Measurements from ENCODE around the gene SEMA3C. TPM values are rescaled to one million over a fixed set of nuclear protein-coding genes. Genes with fewer than 3 reads are reported as not detected.

The SEMA3C gene
- total RNA-seq, 2 donors from 2014 or later = not detected

GRCh38 chr7:80733333-80733915 is 185.4 kb downstream of the SEMA3C start:
- Mint-ChIP-seq H3K27me3 (ENCODE audit: low read depth) (no peaks in the 10 kb centered on the region), H3K36me3 (ENCODE audit: insufficient read depth in 2 of 2) (no peaks in the 10 kb centered on the region), H3K4me3 (no peak overlapping the region), H3K27ac (no peak overlapping the region), H3K4me1 (ENCODE audit: low read depth) (no peaks in the 10 kb centered on the region), H3K9me3 (peaks cover 2 to 9% of the 10 kb centered on the region in 2 donors)
- ATAC-seq (replicated peaks in 1 of 2) = no peak
- DNase-seq = no peak

- H3K27me3 Mint-ChIP-seq (ENCODE audit: low read depth) = no peaks in the 10 kb centered on the region
- H3K36me3 Mint-ChIP-seq (ENCODE audit: insufficient read depth in 2 of 2) = no peaks in the 10 kb centered on the region
- H3K4me1 Mint-ChIP-seq (ENCODE audit: low read depth) = no peaks in the 10 kb centered on the region
- DNase-seq = no peak
- no peak overlapping the region for H3K4me3 Mint-ChIP-seq
- H3K9me3 Mint-ChIP-seq = peaks cover 2 to 8% of the 10 kb centered on the region in 2 donors
- no peak overlapping the region for H3K27ac Mint-ChIP-seq
- ATAC-seq (replicated peaks in 1 of 2) = no peak
Observed at GRCh38 chr7:80732630-80733029, 186.2 kb downstream of the SEMA3C start.

- no peaks in the 10 kb centered on the region for H3K27me3 Mint-ChIP-seq (ENCODE audit: low read depth)
- H3K4me3 Mint-ChIP-seq = no peak overlapping the region
- H3K4me1 Mint-ChIP-seq (ENCODE audit: low read depth) = no peaks in the 10 kb centered on the region
- DNase-seq = no peak
- H3K27ac Mint-ChIP-seq = no peak overlapping the region
- H3K9me3 Mint-ChIP-seq = peaks cover 2 to 8% of the 10 kb centered on the region in 2 donors
- H3K36me3 Mint-ChIP-seq (ENCODE audit: insufficient read depth in 2 of 2) = no peaks in the 10 kb centered on the region
- no peak for ATAC-seq (replicated peaks in 1 of 2)
Observed at GRCh38 chr7:80731281-80731680, 187.6 kb downstream of the SEMA3C start.

GRCh38 chr7:80729591-80730320 is 189.1 kb downstream of the SEMA3C start:
- no peak for DNase-seq
- H3K27ac Mint-ChIP-seq = no peak overlapping the region
- no peaks in the 10 kb centered on the region for H3K27me3 Mint-ChIP-seq (ENCODE audit: low read depth)
- H3K36me3 Mint-ChIP-seq (ENCODE audit: insufficient read depth in 2 of 2) = no peaks in the 10 kb centered on the region
- H3K4me1 Mint-ChIP-seq (ENCODE audit: low read depth) = no peaks in the 10 kb centered on the region
- no peak overlapping the region for H3K4me3 Mint-ChIP-seq
- H3K9me3 Mint-ChIP-seq = peaks cover 0 to 6% of the 10 kb centered on the region in 2 donors
- ATAC-seq (replicated peaks in 1 of 2) = no peak

GRCh38 chr7:80726666-80727065 is 192.2 kb downstream of the SEMA3C start:
- Mint-ChIP-seq H3K27me3 (ENCODE audit: low read depth) (no peaks in the 10 kb centered on the region), H3K27ac (no peak overlapping the region), H3K4me1 (ENCODE audit: low read depth) (no peaks in the 10 kb centered on the region), H3K4me3 (no peak overlapping the region), H3K36me3 (ENCODE audit: insufficient read depth in 2 of 2) (no peaks in the 10 kb centered on the region), H3K9me3 (peaks cover 0 to 4% of the 10 kb centered on the region in 2 donors)
- ATAC-seq (replicated peaks in 1 of 2) (no peak), DNase-seq (no peak)

GRCh38 chr7:80725181-80725611 is 193.7 kb downstream of the SEMA3C start:
- Mint-ChIP-seq H3K27ac (no peak overlapping the region), H3K4me1 (ENCODE audit: low read depth) (no peaks in the 10 kb centered on the region), H3K4me3 (no peak overlapping the region), H3K9me3 (no peaks in the 10 kb centered on the region), H3K36me3 (ENCODE audit: insufficient read depth in 2 of 2) (no peaks in the 10 kb centered on the region), H3K27me3 (ENCODE audit: low read depth) (no peaks in the 10 kb centered on the region)
- DNase-seq (no peak), ATAC-seq (replicated peaks in 1 of 2) (no peak)

- Mint-ChIP-seq H3K4me1 (ENCODE audit: low read depth) (no peaks in the 10 kb centered on the region), H3K36me3 (ENCODE audit: insufficient read depth in 2 of 2) (no peaks in the 10 kb centered on the region), H3K9me3 (no peaks in the 10 kb centered on the region), H3K4me3 (no peak overlapping the region), H3K27ac (no peak overlapping the region), H3K27me3 (ENCODE audit: low read depth) (no peaks in the 10 kb centered on the region)
- ATAC-seq (replicated peaks in 1 of 2) = no peak
- DNase-seq = no peak
Observed at GRCh38 chr7:80724249-80724871, 194.5 kb downstream of the SEMA3C start.

- no peak overlapping the region for H3K4me3 Mint-ChIP-seq
- H3K9me3 Mint-ChIP-seq = no peaks in the 10 kb centered on the region
- no peaks in the 10 kb centered on the region for H3K27me3 Mint-ChIP-seq (ENCODE audit: low read depth)
- H3K36me3 Mint-ChIP-seq (ENCODE audit: insufficient read depth in 2 of 2) = no peaks in the 10 kb centered on the region
- H3K4me1 Mint-ChIP-seq (ENCODE audit: low read depth) = no peaks in the 10 kb centered on the region
- ATAC-seq (replicated peaks in 1 of 2) (no peak), DNase-seq (no peak)
- no peak overlapping the region for H3K27ac Mint-ChIP-seq
Observed at GRCh38 chr7:80722616-80723195, 196.1 kb downstream of the SEMA3C start.

- no peak for ATAC-seq (replicated peaks in 1 of 2)
- no peak overlapping the region for H3K27ac Mint-ChIP-seq
- no peak overlapping the region for H3K4me3 Mint-ChIP-seq
- DNase-seq = no peak
- H3K4me1 Mint-ChIP-seq (ENCODE audit: low read depth) = no peaks in the 10 kb centered on the region
- H3K27me3 Mint-ChIP-seq (ENCODE audit: low read depth) = no peaks in the 10 kb centered on the region
- no peaks in the 10 kb centered on the region for H3K9me3 Mint-ChIP-seq
- no peaks in the 10 kb centered on the region for H3K36me3 Mint-ChIP-seq (ENCODE audit: insufficient read depth in 2 of 2)
Observed at GRCh38 chr7:80721883-80722615, 196.8 kb downstream of the SEMA3C start.

- no peak overlapping the region for H3K4me3 Mint-ChIP-seq
- H3K36me3 Mint-ChIP-seq (ENCODE audit: insufficient read depth in 2 of 2) = no peaks in the 10 kb centered on the region
- H3K27me3 Mint-ChIP-seq (ENCODE audit: low read depth) = no peaks in the 10 kb centered on the region
- DNase-seq (no peak), ATAC-seq (replicated peaks in 1 of 2) (no peak)
- no peak overlapping the region for H3K27ac Mint-ChIP-seq
- H3K9me3 Mint-ChIP-seq = no peaks in the 10 kb centered on the region
- no peaks in the 10 kb centered on the region for H3K4me1 Mint-ChIP-seq (ENCODE audit: low read depth)
Observed at GRCh38 chr7:80720146-80720545, 198.7 kb downstream of the SEMA3C start.

GRCh38 chr7:80719261-80719660 is 199.6 kb downstream of the SEMA3C start:
- Mint-ChIP-seq H3K4me1 (ENCODE audit: low read depth) (no peaks in the 10 kb centered on the region), H3K27me3 (ENCODE audit: low read depth) (no peaks in the 10 kb centered on the region), H3K36me3 (ENCODE audit: insufficient read depth in 2 of 2) (no peaks in the 10 kb centered on the region), H3K27ac (no peak overlapping the region), H3K4me3 (no peak overlapping the region), H3K9me3 (no peaks in the 10 kb centered on the region)
- ATAC-seq (replicated peaks in 1 of 2) (no peak), DNase-seq (no peak)

- H3K4me3 Mint-ChIP-seq = no peak overlapping the region
- ATAC-seq (replicated peaks in 1 of 2) (no peak), DNase-seq (no peak)
- H3K4me1 Mint-ChIP-seq (ENCODE audit: low read depth) = no peaks in the 10 kb centered on the region
- H3K27ac Mint-ChIP-seq = no peak overlapping the region
- no peaks in the 10 kb centered on the region for H3K36me3 Mint-ChIP-seq (ENCODE audit: insufficient read depth in 2 of 2)
- H3K27me3 Mint-ChIP-seq (ENCODE audit: low read depth) = no peaks in the 10 kb centered on the region
- H3K9me3 Mint-ChIP-seq = no peaks in the 10 kb centered on the region
Observed at GRCh38 chr7:80711531-80711930, 207.3 kb downstream of the SEMA3C start.

GRCh38 chr7:80708123-80708522 is 210.7 kb downstream of the SEMA3C start:
- Mint-ChIP-seq H3K4me1 (ENCODE audit: low read depth) (no peaks in the 10 kb centered on the region), H3K27ac (no peak overlapping the region), H3K27me3 (ENCODE audit: low read depth) (peaks cover 2% of the 10 kb centered on the region), H3K4me3 (no peak overlapping the region), H3K9me3 (no peaks in the 10 kb centered on the region), H3K36me3 (ENCODE audit: insufficient read depth in 2 of 2) (no peaks in the 10 kb centered on the region)
- DNase-seq (no peak), ATAC-seq (replicated peaks in 1 of 2) (no peak)

Data from activated T-cell treated with anti-CD3 and anti-CD28 coated beads, Interleukin-2, amount 50 U/mL, for 72 hours (primary cell).